HCT116 (cell line): ENCODE results near the gene FGF21. TPM values are rescaled to one million over a fixed set of nuclear protein-coding genes. Genes with fewer than 3 reads are reported as not detected.
A peak's percentile ranks its signal among the peaks of the same experiment; 100 is the strongest.

ENCODE experiments used
- ATAC-seq: fragments of 200-7000 bp; cut with Tn5 transposase; 2 replicates; pipeline ENCODE4 v1.9.1; 2020; ENCODE audit warnings: mild to moderate bottlenecking, moderate library complexity
- BruUV-seq: library from RNA; stranded (reverse); fragments of 400-500 nt; replicated peaks from 2 replicates; lab custom pipeline; 2021; lab: Mats Ljungman, UMichigan
- CTCF ChIA-PET: fragments of 300-600 bp; sonication (Branson Sonifier 250); formaldehyde crosslinking; loops from one replicate; lab custom pipeline; 2021; ENCODE audit warnings: antibody characterized with exemption; lab: Charles Lee
- POLR2A ChIA-PET: fragments of 300-600, 350-600 bp; sonication (Branson Sonifier 250); formaldehyde crosslinking; loops from one replicate; lab custom pipeline; 2021; ENCODE audit warnings: antibody characterized with exemption; lab: Charles Lee
- RAD21 ChIA-PET, 2 experiments: fragments of 300-600 bp; sonication (Branson Sonifier 250); formaldehyde crosslinking; loops; one replicate each; lab custom pipeline; 2023; ENCODE audit warnings: low total read pairs in 2 of 2; ENCODE audit not compliant: uncharacterized antibody in 2 of 2, unreplicated experiment in 2 of 2, low non-redundant PET in 1 of 2; lab: Charles Lee
- DNase-seq: peaks from one replicate; pipeline ENCODE4 v3.0.0-alpha.2; 2010; ENCODE audit warnings: low read depth, low spot score
- H2AFZ ChIP-seq: fragments of 200-600 bp; shearing (Covaris generic), sonication (generic); 2 replicates; pipeline ENCODE4 v1.6.1; 2017; ENCODE audit warnings: low read depth, mixed run types, mixed read lengths, antibody characterized with exemption, low read length; ENCODE audit not compliant: poor library complexity, severe bottlenecking
- H3K27ac ChIP-seq: 2 replicates; pipeline ENCODE4 v1.5.1; 2012; ENCODE audit warnings: low read depth, low read length
- H3K27me3 ChIP-seq: fragments of 200-600 bp; sonication (generic); 2 replicates; pipeline ENCODE4 v1.6.1; 2016; ENCODE audit warnings: mixed run types, low read length, mixed read lengths; ENCODE audit not compliant: insufficient read depth
- H3K36me3 ChIP-seq, 2 experiments: fragments of 200-500 bp in 1 of 2; fragments of 200-600 bp in 1 of 2; sonication (Bioruptor generic) in 1 of 2; sonication (generic) in 1 of 2; 2 replicates each; pipeline versions ENCODE4 v1.5.1 to v1.6.1; 2014 to 2016; ENCODE audit warnings: low read length in 2 of 2, inconsistent platforms in 1 of 2, mixed read lengths in 1 of 2, mixed run types in 1 of 2; ENCODE audit not compliant: insufficient read depth in 2 of 2, control insufficient read depth in 1 of 2
- H3K4me1 ChIP-seq, 2 experiments: fragments of 200-600 bp in 1 of 2; sonication (generic) in 1 of 2; 2 replicates each; pipeline versions ENCODE4 v1.5.1 to v1.6.1; 2012 to 2017; ENCODE audit warnings: low read length in 2 of 2, inconsistent platforms in 1 of 2, mild to moderate bottlenecking in 1 of 2, mixed read lengths in 1 of 2, mixed run types in 1 of 2, moderate library complexity in 1 of 2; ENCODE audit not compliant: insufficient read depth in 2 of 2, control insufficient read depth in 1 of 2
- H3K4me2 ChIP-seq: fragments of 200-600 bp; sonication (generic); 2 replicates; pipeline ENCODE4 v1.6.1; 2017; ENCODE audit warnings: mixed run types, low read length, mixed read lengths
- H3K4me3 ChIP-seq, 2 experiments: fragments of 200-600 bp in 1 of 2; sonication (generic) in 1 of 2; replicated peaks in 1 of 2; 2 replicates each; pipeline ENCODE4 v1.5.1; 2011 to 2016; ENCODE audit warnings: low read length in 2 of 2, control low read depth in 1 of 2, low read depth in 1 of 2, mild to moderate bottlenecking in 1 of 2, mixed read lengths in 1 of 2, mixed run types in 1 of 2
- H3K79me2 ChIP-seq: fragments of 200-600 bp; sonication (generic); 2 replicates; pipeline ENCODE4 v1.6.1; 2017; ENCODE audit warnings: mild to moderate bottlenecking, mixed run types, low read length, moderate library complexity, mixed read lengths; ENCODE audit not compliant: insufficient read depth
- H3K9ac ChIP-seq: fragments of 200-600 bp; sonication (generic); 2 replicates; pipeline ENCODE4 v1.6.1; 2016; ENCODE audit warnings: low read length, mixed read lengths
- H3K9me2 ChIP-seq: fragments of 200-600 bp; sonication (generic), shearing (Covaris generic); 2 replicates; pipeline ENCODE4 v1.6.1; 2017; ENCODE audit warnings: mixed run types, mild to moderate bottlenecking, moderate library complexity; ENCODE audit not compliant: insufficient read depth
- H3K9me3 ChIP-seq, 2 experiments: fragments of 200-500 bp in 1 of 2; fragments of 200-600 bp in 1 of 2; sonication (Bioruptor generic) in 1 of 2; sonication (generic) in 1 of 2; 2 replicates each; pipeline ENCODE4 v1.6.1; 2014 to 2017; ENCODE audit warnings: low read length in 2 of 2, mixed read lengths in 2 of 2, inconsistent platforms in 1 of 2, low read depth in 1 of 2, mild to moderate bottlenecking in 1 of 2, mixed run types in 1 of 2, moderate library complexity in 1 of 2; ENCODE audit not compliant: control insufficient read depth in 1 of 2, insufficient read depth in 1 of 2
- H4K20me1 ChIP-seq: fragments of 200-600 bp; sonication (generic), shearing (Covaris generic); 2 replicates; pipeline ENCODE4 v1.6.1; 2017; ENCODE audit warnings: mixed run types, mild to moderate bottlenecking, moderate library complexity; ENCODE audit not compliant: insufficient read depth
- CEBPB ChIP-seq: IDR thresholded peaks from 2 replicates; pipeline ENCODE4 v1.6.1; 2012; ENCODE audit warnings: low read depth
- EGR1 ChIP-seq: IDR thresholded peaks from 2 replicates; pipeline ENCODE4 v1.6.1; 2012; ENCODE audit warnings: low read depth
- ELF1 ChIP-seq: IDR thresholded peaks from 2 replicates; pipeline ENCODE4 v1.6.1; 2012; ENCODE audit warnings: low read depth, borderline replicate concordance
- EZH2phosphoT487 ChIP-seq: fragments of 200-600 bp; IDR thresholded peaks from 2 replicates; pipeline ENCODE4 v1.6.1; 2018; ENCODE audit warnings: antibody characterized with exemption, borderline replicate concordance
- SIN3A ChIP-seq: IDR thresholded peaks from 2 replicates; pipeline ENCODE4 v1.6.1; 2012; ENCODE audit warnings: low read depth
- YY1 ChIP-seq: IDR thresholded peaks from 2 replicates; pipeline ENCODE4 v1.6.1; 2011; ENCODE audit warnings: low read length, low read depth, moderate library complexity, mild to moderate bottlenecking; ENCODE audit not compliant: insufficient replicate concordance; ENCODE audit errors: extremely low read depth
- intact Hi-C: fragments of 100-400 bp; cut with micrococcal nuclease; formaldehyde crosslinking; loops from 2 replicates; pipeline ENCODE4 v1.10.0; 2022
- total RNA-seq: library from RNA; stranded (reverse); gene quantifications from one replicate; pipeline ENCODE4 v1.2.1, GENCODE V29; 2021; ENCODE audit not compliant: unreplicated experiment

Gene FGF21
- total RNA-seq, 1 experiment from 2014 or later: 0.81 TPM

- POLR2A ChIA-PET: interaction anchor here (1.3 kb wide), 1 partner anchor 44 kb away, joined by 4 read pairs; the partner anchor contains the start of gene FUT2
- ATAC-seq (no peak), DNase-seq (no peak)
- Histone ChIP-seq H3K4me3 (no peak overlapping the region), H3K9me2 (no peaks in the 10 kb centered on the region), H3K79me2 (no peaks in the 10 kb centered on the region), H3K9ac (no peak overlapping the region; the same call in 1 of the 2 replicates), H4K20me1 (no peaks in the 10 kb centered on the region), H3K27me3 (no peaks in the 10 kb centered on the region), H3K36me3 (no peaks in the 10 kb centered on the region), H2AFZ (no peak overlapping the region), H3K9me3 (no peaks in the 10 kb centered on the region), H3K4me1 (peaks cover 25 to 40% of the 10 kb centered on the region in 2 experiments), H3K27ac (peak overlapping the region; percentile 51; the same call in 1 of the 2 replicates), H3K4me2 (peak overlapping the region; percentile 56; the same call in 1 of the 2 replicates)
- no peak for TF ChIP-seq EGR1
- CTCF ChIA-PET: interaction anchor here (0.9 to 2.4 kb wide), 5 partner anchors 15 to 103 kb away, joined by 4 to 16 read pairs (median 7); partner anchors contain the start of gene CA11
- intact Hi-C loops: loop anchor here (2.0 kb wide), 1 partner anchor 65 kb away; no protein-coding TSS in a partner anchor
- RAD21 ChIA-PET: interaction anchor here in 1 of 2 experiments (1.2 kb wide), 1 partner anchor 56 kb away, joined by 4 read pairs; no protein-coding TSS in a partner anchor
- no TSS peak for BruUV-seq
Observed at GRCh38 chr19:48739404-48740163, 15.7 kb upstream of the FGF21 start.

GRCh38 chr19:48740164-48740972 is 15.0 kb upstream of the FGF21 start, which contains the start of gene RASIP1:
TSS of gene RASIP1 (minus strand) at chr19:48740610. CDS start at chr19:48740282, 328 bp downstream.
- H3K4me1 ChIP-seq: peaks cover 25 to 40% of the 10 kb centered on the region in 2 experiments
- H2AFZ ChIP-seq: no peak within 1 kb of the TSS
- BruUV-seq: no TSS peak
- H3K27me3 ChIP-seq: no peaks in the 10 kb centered on the region
- H3K36me3 ChIP-seq: no peaks in the 10 kb centered on the region
- ChIA-PET POLR2A (no interaction called here), CTCF (no interaction called here), RAD21 (interaction anchor here in 1 of 2 experiments (1.2 kb wide), 1 partner anchor 94 kb away, joined by 3 read pairs; the partner anchor contains the start of gene CA11)
- intact Hi-C loops: no loop called here
- H3K4me2 ChIP-seq: peak within 1 kb of the TSS; percentile 42
- H3K79me2 ChIP-seq: no peaks in the 10 kb centered on the region
- no peaks in the 10 kb centered on the region for H3K9me3 ChIP-seq
- H3K9ac ChIP-seq: no peak within 1 kb of the TSS
- no peak for TF ChIP-seq EZH2phosphoT487
- no peak for TF ChIP-seq SIN3A
- no peak for TF ChIP-seq YY1
- no peak for TF ChIP-seq ELF1
- no peak for TF ChIP-seq CEBPB
- H3K27ac ChIP-seq: peak within 1 kb of the TSS; percentile 51; the same call in 1 of the 2 replicates
- ATAC-seq (no peak), DNase-seq (no peak)
- no peak within 1 kb of the TSS for H3K4me3 ChIP-seq
- H3K9me2 ChIP-seq: no peaks in the 10 kb centered on the region
- H4K20me1 ChIP-seq: no peaks in the 10 kb centered on the region
